ENCODE data around the gene SKAP2.

GRCh38 chr7:26726051-26726450 lies 138.3 kb downstream of the SKAP2 start:
- TF ChIP-seq POLR2A (IDR thresholded peaks at IDR 0.05; ENCODE audit: borderline replicate concordance, extremely low read depth, insufficient read depth, insufficient read length) (no peak), EZH2 (IDR thresholded peaks at IDR 0.05) (no peak), CTCF (IDR thresholded peaks at IDR 0.05 in 2 of 3, conservative IDR thresholded peaks at IDR 0.05 in 1 of 3; ENCODE audit: borderline replicate concordance in 1 of 3, insufficient read depth in 1 of 3, low read depth in 2 of 3, low read length in 2 of 3) (no peak), CEBPB (IDR thresholded peaks at IDR 0.05; ENCODE audit: low read depth) (no peak), SRF (IDR thresholded peaks at IDR 0.05; ENCODE audit: low read depth) (no peak), JUND (IDR thresholded peaks at IDR 0.05) (no peak), EGR1 (IDR thresholded peaks at IDR 0.05; ENCODE audit: low read depth) (no peak), POLR2AphosphoS5 (IDR thresholded peaks at IDR 0.05; ENCODE audit: low read depth, low read length) (no peak), TCF7L2 (IDR thresholded peaks at IDR 0.05; ENCODE audit: borderline replicate concordance, extremely low read depth, insufficient read depth, insufficient read length) (no peak), ZFX (IDR thresholded peaks at IDR 0.05) (no peak), EZH2phosphoT487 (IDR thresholded peaks at IDR 0.05; ENCODE audit: borderline replicate concordance) (no peak), ZNF274 (IDR thresholded peaks at IDR 0.05; ENCODE audit: low read depth, low read length) (no peak)
- TF ChIP-seq, protein P1, sequence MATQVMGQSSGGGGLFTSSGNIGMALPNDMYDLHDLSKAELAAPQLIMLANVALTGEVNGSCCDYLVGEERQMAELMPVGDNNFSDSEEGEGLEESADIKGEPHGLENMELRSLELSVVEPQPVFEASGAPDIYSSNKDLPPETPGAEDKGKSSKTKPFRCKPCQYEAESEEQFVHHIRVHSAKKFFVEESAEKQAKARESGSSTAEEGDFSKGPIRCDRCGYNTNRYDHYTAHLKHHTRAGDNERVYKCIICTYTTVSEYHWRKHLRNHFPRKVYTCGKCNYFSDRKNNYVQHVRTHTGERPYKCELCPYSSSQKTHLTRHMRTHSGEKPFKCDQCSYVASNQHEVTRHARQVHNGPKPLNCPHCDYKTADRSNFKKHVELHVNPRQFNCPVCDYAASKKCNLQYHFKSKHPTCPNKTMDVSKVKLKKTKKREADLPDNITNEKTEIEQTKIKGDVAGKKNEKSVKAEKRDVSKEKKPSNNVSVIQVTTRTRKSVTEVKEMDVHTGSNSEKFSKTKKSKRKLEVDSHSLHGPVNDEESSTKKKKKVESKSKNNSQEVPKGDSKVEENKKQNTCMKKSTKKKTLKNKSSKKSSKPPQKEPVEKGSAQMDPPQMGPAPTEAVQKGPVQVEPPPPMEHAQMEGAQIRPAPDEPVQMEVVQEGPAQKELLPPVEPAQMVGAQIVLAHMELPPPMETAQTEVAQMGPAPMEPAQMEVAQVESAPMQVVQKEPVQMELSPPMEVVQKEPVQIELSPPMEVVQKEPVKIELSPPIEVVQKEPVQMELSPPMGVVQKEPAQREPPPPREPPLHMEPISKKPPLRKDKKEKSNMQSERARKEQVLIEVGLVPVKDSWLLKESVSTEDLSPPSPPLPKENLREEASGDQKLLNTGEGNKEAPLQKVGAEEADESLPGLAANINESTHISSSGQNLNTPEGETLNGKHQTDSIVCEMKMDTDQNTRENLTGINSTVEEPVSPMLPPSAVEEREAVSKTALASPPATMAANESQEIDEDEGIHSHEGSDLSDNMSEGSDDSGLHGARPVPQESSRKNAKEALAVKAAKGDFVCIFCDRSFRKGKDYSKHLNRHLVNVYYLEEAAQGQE (IDR thresholded peaks at IDR 0.05; ENCODE audit: low read depth) = no peak
